Non-pigmented ciliary epithelial cell (primary cell): ENCODE measurements around the gene TTC21B.
"Not testable (repeated sequence)": the region's sequence is repeated elsewhere in the genome, so short reads cannot be mapped to it uniquely, and the experiment has no call there.

Experiments used
- DNase-seq: peaks from one replicate; pipeline ENCODE4 v3.0.0-alpha.2; 2010; ENCODE audit warnings: low read depth

TTC21B gene

DNA sequence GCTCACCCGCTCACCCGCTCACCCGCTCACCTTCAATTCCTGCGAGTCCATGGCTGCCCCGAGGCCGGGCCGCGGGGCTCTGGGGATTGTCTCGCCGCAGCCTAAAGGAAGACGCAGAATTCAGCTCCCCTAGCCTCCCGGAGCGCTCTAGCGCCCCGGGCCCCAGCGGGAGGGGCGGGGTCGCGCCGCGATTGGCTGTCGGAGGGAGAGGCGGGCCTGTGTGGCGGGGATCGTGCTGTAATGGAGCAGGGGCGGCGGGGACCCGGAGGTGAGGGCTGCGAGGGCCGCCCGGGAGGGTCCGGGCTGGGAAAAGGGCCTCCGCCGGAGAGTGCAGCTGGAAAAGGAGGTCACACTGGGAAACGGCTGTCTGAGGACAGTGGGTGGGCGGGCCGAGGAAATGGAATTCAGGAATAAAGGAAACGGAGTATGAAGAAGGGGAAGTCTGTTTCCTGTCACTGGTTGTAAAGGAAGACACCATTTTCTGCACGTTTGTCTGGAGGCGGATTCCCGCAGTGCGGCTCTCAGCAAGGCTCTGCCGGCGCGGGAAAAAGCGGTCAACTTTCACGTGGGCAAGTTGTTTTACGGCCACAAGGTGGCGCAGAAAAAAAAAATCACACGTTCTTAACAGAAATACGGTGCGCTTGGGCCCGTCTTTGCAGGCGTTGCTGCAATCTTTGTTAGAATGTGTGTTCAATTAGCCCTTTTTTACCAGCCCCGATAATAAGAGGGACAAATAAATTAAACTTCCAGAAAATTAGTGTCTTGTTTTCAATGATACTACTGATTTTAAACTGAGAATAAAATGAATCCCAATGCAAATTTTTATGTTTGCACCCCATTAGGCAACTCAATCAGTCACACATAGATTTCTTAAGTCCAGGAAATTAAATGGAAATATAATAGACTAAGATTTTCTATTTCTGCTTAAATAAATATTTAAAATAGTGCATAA lies at the start of gene TTC21B:
Gene TTC21B (minus strand): TSS at position 122 of the 952 bp plus-strand sequence. CDS start 71 bp downstream, at position 51.
- DNase-seq = peak; percentile 70

- DNase-seq = no peak
Measured at GRCh38 chr2:166000401-166000800, 46.8 kb upstream of the TTC21B start.

GRCh38 chr2:165990846-165991245 lies 37.3 kb upstream of the TTC21B start:
- no peak for DNase-seq

- DNase-seq = no peak
Measured at GRCh38 chr2:165989851-165990250, 36.3 kb upstream of the TTC21B start.

- no peak for DNase-seq
Measured at GRCh38 chr2:165985120-165985519, 31.5 kb upstream of the TTC21B start.

- DNase-seq = not testable (repeated sequence)
Measured at GRCh38 chr2:165972161-165972560, 18.6 kb upstream of the TTC21B start.

DNA sequence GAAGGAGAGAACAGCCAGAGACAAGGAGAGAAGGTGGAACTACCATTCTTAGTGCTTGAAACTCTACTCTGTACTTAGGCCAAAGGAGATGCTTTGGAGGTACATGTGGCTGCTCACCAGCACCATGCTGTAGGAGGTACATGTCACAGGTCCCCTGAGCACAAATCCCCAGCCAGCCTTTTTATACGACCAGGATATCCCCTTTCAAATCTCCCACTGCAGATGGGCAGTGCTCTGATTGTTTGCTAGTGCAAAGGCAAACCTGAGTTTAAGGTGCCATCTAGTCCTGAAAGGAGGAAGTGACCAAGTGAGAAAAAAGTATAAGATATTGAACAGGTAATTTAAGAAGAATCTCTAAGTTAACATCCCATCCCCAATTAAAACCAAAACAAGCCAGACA lies 17.1 kb upstream of the TTC21B start:
- no peak for DNase-seq

GRCh38 chr2:165969227-165969626 lies 15.7 kb upstream of the TTC21B start:
- no peak for DNase-seq

DNA sequence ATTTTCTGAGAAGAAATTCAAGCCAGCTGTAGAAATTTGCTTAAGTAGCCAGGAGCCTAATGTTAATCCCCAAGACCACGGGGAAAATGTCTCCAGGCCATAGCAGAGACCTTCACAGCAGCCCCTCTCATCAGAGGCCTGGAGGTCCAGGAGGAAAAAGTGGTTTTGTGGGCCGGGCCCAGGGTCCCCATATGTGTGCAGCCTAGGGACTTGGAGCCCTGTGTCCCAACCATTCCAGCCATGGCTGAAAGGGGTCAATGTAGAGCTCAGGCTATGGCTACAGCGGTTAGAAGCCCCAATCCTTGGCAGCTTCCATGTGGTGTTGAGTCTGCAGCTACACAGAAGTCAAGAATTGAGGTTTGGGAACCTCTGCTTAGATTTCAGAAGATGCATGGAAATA lies 14.2 kb upstream of the TTC21B start:
- no peak for DNase-seq

DNA sequence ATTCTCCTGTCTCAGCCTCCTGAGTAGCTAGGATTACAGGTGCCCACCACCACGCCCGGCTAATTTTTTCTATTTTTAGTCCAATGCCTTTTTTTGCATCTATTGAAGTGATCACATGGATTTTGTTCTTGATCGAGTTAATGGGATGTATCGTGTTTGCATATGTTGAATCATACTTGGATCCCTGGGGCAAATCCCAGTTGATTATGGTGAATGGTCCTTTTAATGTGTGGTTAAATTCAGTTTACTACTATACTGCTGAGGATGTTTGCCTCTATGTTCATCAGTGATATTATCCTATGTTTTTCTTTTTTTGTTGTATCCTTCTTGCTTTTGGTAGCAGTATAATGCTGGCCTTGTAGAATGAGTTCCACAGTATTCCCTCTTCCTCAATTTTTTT lies 8.2 kb upstream of the TTC21B start:
- no peak for DNase-seq

- no peak for DNase-seq
Measured at GRCh38 chr2:165959371-165959770, 5.8 kb upstream of the TTC21B start.

DNA sequence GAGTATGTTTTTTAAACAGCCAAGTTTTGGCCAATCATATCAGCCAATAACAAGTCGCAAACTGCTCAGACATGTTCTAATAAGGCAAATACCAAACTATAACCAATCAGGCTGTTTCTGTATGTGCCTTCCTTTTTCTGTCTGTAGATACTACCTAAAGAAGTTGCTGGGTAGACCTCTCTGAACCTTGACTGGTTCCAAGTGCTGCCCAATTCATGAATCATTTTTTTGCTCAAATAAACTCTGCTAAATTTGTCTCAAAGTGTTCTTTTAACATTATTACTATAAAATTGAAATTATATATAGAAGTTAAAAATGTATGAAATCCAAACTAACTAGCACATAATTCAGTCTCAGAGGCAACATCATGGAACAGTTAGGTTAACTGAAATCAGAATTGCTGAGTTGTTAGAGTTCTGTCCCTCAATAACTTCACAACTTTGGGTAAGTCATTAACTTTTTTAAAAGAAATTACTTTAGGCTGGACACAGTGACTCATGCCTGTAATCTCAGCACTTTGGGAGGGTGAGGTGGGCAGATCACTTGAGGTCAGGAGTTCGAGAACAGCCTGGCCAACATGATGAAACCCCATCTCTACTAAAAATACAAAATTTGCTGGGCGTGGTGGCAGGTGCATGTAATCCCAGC lies 4.9 kb upstream of the TTC21B start:
- no peak for DNase-seq

- DNase-seq = no peak
Measured at GRCh38 chr2:165957030-165957675, 3.6 kb upstream of the TTC21B start.

GRCh38 chr2:165953306-165953654 lies 296 bp downstream of the TTC21B start:
- no peak for DNase-seq

DNA sequence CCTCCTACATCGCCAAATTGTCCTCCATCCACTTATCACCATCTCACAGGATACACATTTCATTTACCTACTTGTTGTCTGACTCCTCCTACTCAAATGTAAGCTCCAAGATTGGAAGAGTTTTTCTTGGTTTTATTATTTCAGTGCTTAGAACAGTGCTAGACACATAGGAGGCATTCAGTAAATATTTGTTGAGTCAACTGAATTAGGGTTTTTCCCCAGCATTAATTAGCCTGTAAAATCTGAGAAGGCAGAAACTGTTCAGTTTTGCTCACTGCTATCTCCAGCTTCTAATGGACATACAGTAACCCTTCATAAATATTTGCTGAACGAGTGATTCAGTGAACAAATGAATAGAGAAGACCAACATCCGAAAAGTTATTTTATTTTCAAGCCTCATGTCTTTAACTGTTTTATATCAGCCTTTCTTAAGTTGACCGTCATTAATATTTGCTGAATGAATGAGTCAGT lies 800 bp downstream of the TTC21B start:
- DNase-seq = no peak

- DNase-seq = no peak
Measured at GRCh38 chr2:165952085-165952484, 1.5 kb downstream of the TTC21B start.

GRCh38 chr2:165950438-165950837 lies 3.1 kb downstream of the TTC21B start:
- DNase-seq = no peak

GRCh38 chr2:165941827-165942226 lies 11.7 kb downstream of the TTC21B start:
- DNase-seq = no peak

- no peak for DNase-seq
Measured at GRCh38 chr2:165938237-165938636, 15.3 kb downstream of the TTC21B start.

- no peak for DNase-seq
Measured at GRCh38 chr2:165933211-165933910, 20.2 kb downstream of the TTC21B start.

GRCh38 chr2:165927774-165928173 lies 25.8 kb downstream of the TTC21B start:
- DNase-seq = no peak

- DNase-seq = no peak
Measured at GRCh38 chr2:165927353-165927752, 26.2 kb downstream of the TTC21B start.
